Measurements from ENCODE around the gene DCTN1. TPM values are rescaled to one million over a fixed set of nuclear protein-coding genes. Genes with fewer than 3 reads are reported as not detected.

DCTN1 gene
- total and polyA plus RNA-seq, 2 donors (not counting 3 experiments of a cell fraction or from before 2014, with no cell fraction given): 130 to 170 TPM

- CTCF ChIA-PET: interaction anchor here (4.7 kb wide), 1 partner anchor 15 kb away, joined by 32 read pairs; no protein-coding TSS in a partner anchor
- H4K20me1 ChIP-seq (replicated peaks; ENCODE audit: control insufficient read depth, extremely low read depth, insufficient read depth, low read length): no peaks in the 10 kb centered on the region
- H3K4me2 ChIP-seq (ENCODE audit: insufficient read depth, low read length): no peak overlapping the region
- no peaks in the 10 kb centered on the region for H3K4me1 ChIP-seq (ENCODE audit: control insufficient read depth, extremely low read depth, insufficient read depth, low read length)
- no peak overlapping the region for H2AFZ ChIP-seq (ENCODE audit: low read depth, low read length)
- no peaks in the 10 kb centered on the region for H3K36me3 ChIP-seq (ENCODE audit: control insufficient read depth in 2 of 2, extremely low read depth in 1 of 2, insufficient read depth in 2 of 2, low read length in 2 of 2)
- peaks cover 2% of the 10 kb centered on the region for H3K9me1 ChIP-seq (replicated peaks; ENCODE audit: control insufficient read depth, extremely low read depth, insufficient read depth, low read length)
- no peak overlapping the region for H3K27ac ChIP-seq (ENCODE audit: insufficient read depth, low read depth, low read length)
- no peak overlapping the region for H3K4me3 ChIP-seq (replicated peaks in 1 of 3; ENCODE audit: insufficient read depth in 1 of 3, low read depth in 1 of 3, low read length in 3 of 3)
- no peak overlapping the region for H3K9ac ChIP-seq (replicated peaks; ENCODE audit: extremely low read depth, insufficient read depth, low read length)
- no peak for TF ChIP-seq MYC (IDR thresholded peaks at IDR 0.05; ENCODE audit: low read depth, low read length)
- no peak for TF ChIP-seq POLR2AphosphoS5 (IDR thresholded peaks at IDR 0.05; ENCODE audit: insufficient read depth, low read depth, low read length)
- no peak for TF ChIP-seq MAX (IDR thresholded peaks at IDR 0.05; ENCODE audit: insufficient read depth, insufficient read length)
- TF ChIP-seq GATA2 (IDR thresholded peaks at IDR 0.05; ENCODE audit: insufficient read depth, insufficient read length, low read depth, low read length): no peak
- TF ChIP-seq JUN (IDR thresholded peaks at IDR 0.05; ENCODE audit: borderline replicate concordance, insufficient read depth, insufficient read length, low read depth): no peak
- TF ChIP-seq EZH2 (IDR thresholded peaks at IDR 0.05; ENCODE audit: borderline replicate concordance, low read depth, low read length, severe bottlenecking): no peak
- no peak for TF ChIP-seq POLR2A (IDR thresholded peaks at IDR 0.05; ENCODE audit: low read depth, low read length)
- no peak for TF ChIP-seq FOS (IDR thresholded peaks at IDR 0.05; ENCODE audit: borderline replicate concordance, insufficient read depth, low read length)
- no peak for TF ChIP-seq CTCF (IDR thresholded peaks at IDR 0.05; ENCODE audit: extremely low read depth in 1 of 2, insufficient read depth in 1 of 2, low read depth in 1 of 2, low read length in 2 of 2)
- BruUV-seq (replicated peaks): no TSS peak
- no peak for FAIRE-seq
- dilution Hi-C loops (cut with MboI; ENCODE audit: extremely low pct_ligation_motif_present, low sequenced_read_pairs) (no loop called here), intact Hi-C loops (cut with micrococcal nuclease) (no loop called here)
- no peaks in the 10 kb centered on the region for H3K79me2 ChIP-seq (ENCODE audit: control insufficient read depth, insufficient read depth, low read length)
- peaks cover 0 to 4% of the 10 kb centered on the region in 2 experiments for H3K27me3 ChIP-seq (ENCODE audit: control insufficient read depth in 2 of 2, insufficient read depth in 2 of 2, low read length in 2 of 2)
- no peaks in the 10 kb centered on the region for H3K9me3 ChIP-seq (replicated peaks; ENCODE audit: control insufficient read depth, insufficient read depth, low read length)
- DNase-seq (ENCODE audit: low read depth, low spot score): no peak
- POLR2A ChIA-PET: no interaction called here
Observed at GRCh38 chr2:74349889-74350288, 30.2 kb downstream of the DCTN1 start.
